Sigmoid colon (tissue), 4 donors: ENCODE data around the gene RBM10.

Source experiments
- EP300 ChIP-seq, 4 donors: sonication (generic); formaldehyde crosslinking; IDR thresholded peaks; one replicate each; pipeline ENCODE4 v1.6.1; 2017; ENCODE audit warnings: antibody characterized with exemption in 4 of 4
- TF ChIP-seq, protein P1 (sequence below), 4 experiments: fragments of 450-650 bp in 3 of 4; fragments of 200-600 bp in 1 of 4; IDR thresholded peaks; one replicate each; pipeline ENCODE4 v1.5.1; 2016 to 2019; ENCODE audit warnings: antibody characterized with exemption in 4 of 4, mild to moderate bottlenecking in 3 of 4, moderate library complexity in 2 of 4

DNA sequence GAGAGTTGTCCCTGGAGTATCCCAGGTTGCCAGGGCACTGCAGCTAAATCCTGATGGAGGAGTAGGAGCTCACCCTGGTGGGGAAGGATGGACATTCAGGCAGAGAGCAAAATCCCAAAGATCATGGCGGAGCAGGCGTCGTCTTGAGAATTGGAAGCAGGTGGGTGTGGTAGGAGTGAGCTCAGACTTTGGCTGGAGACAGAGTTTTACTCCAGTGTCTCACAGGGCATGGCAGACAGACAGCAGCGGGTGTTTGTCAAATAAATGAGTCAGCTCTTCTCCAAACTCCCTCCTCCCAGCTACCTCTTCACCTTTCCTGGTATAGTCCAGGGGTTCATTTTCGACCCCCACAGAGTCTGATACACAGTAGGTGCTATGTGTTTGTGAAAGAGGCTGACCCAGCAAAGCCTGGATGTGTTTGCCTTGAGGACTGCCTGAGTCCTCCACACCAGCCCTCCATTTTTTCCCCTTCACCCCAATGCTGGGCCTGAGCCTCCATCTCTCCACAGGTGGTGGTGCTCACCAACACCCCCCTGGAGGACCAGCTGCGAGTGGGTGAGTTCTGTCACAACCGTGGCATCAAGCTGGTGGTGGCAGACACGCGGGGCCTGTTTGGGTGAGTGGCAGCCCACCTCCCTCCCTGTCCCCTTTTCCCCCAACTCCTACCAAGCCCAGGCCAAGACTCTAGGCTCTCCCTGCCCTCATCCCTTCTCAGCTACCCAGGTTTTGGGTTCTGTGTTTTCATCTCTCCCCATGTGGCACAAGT, 55.5 kb downstream of the RBM10 start:
- no peak for TF ChIP-seq EP300 (IDR thresholded peaks at IDR 0.05)
- TF ChIP-seq, protein P1, sequence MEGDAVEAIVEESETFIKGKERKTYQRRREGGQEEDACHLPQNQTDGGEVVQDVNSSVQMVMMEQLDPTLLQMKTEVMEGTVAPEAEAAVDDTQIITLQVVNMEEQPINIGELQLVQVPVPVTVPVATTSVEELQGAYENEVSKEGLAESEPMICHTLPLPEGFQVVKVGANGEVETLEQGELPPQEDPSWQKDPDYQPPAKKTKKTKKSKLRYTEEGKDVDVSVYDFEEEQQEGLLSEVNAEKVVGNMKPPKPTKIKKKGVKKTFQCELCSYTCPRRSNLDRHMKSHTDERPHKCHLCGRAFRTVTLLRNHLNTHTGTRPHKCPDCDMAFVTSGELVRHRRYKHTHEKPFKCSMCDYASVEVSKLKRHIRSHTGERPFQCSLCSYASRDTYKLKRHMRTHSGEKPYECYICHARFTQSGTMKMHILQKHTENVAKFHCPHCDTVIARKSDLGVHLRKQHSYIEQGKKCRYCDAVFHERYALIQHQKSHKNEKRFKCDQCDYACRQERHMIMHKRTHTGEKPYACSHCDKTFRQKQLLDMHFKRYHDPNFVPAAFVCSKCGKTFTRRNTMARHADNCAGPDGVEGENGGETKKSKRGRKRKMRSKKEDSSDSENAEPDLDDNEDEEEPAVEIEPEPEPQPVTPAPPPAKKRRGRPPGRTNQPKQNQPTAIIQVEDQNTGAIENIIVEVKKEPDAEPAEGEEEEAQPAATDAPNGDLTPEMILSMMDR (IDR thresholded peaks at IDR 0.05), result no peak
